Urothelium cell line (cell line): ENCODE measurements around the gene CUX1.
"Not testable (repeated sequence)": the region's sequence is repeated elsewhere in the genome, so short reads cannot be mapped to it uniquely, and the experiment has no call there.

Source experiments
- DNase-seq: peaks from one replicate; pipeline ENCODE4 v3.0.0; 2011; ENCODE audit warnings: low spot score, mixed read lengths
- FAIRE-seq: peaks from 2 replicates; lab custom pipeline; 2011; peaks lifted over from hg19 to GRCh38; lab: Jason Lieb, UNC

The CUX1 gene

DNA sequence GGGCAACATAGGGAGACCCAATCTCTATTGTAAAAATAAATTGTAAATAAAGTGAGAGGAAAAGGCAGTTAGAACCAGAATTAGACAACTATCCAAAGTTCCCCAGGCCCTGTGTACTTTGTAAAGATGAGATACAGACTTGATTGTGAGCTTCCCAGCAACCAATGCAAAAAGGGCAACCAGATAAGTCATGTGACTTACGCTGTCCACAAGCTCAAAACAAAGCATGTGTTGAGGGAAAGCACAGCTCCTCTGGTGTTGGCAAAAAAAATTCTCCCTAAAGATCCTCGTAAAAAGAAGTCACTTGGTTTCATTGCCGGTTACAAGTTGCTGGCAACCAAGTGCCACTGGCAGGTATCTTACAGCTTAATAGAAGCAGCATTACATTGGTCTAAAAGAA is 154.0 kb downstream of the CUX1 start:
- DNase-seq (no peak), FAIRE-seq (no peak)

DNA sequence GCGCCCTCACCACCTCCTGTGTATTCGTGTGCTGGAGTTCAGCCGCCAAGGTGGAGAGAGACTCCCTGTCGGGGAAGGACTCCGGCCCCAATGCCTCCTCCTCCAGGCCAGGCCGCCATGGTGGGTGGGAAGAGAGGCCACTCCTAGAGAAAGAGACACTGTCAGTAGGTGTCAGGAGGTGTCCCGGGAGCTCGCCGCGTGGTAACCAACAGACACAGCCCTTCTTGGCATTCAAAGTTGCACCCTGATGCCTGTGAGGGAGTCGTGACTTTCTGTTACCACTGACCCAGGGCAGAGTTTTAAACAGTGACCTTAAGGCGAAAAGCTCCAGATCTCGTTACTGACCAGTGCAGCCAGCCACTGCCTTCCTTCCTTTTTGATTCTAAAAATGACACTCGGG is 155.2 kb downstream of the CUX1 start:
- FAIRE-seq (no peak), DNase-seq (no peak)

DNA sequence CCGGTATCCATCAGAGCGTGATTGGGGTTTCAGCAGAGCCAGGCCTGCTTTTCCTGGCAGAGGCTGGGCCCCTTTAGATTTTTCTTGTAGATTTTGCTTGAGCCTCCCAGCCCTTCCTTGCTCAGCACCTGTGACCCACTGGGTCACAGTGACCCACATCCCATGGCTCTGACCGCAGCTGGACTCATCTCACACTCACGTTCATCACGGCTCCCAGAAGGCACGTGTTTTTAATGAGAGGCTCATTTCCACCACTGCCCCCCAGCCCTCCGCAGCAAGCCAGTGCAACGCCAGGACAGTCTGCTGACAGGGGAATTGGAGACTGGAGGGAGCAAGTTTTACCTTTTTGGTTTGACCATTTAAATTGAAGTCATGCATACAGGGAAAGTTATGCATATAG is 155.7 kb downstream of the CUX1 start:
- DNase-seq (no peak), FAIRE-seq (no peak)

DNA sequence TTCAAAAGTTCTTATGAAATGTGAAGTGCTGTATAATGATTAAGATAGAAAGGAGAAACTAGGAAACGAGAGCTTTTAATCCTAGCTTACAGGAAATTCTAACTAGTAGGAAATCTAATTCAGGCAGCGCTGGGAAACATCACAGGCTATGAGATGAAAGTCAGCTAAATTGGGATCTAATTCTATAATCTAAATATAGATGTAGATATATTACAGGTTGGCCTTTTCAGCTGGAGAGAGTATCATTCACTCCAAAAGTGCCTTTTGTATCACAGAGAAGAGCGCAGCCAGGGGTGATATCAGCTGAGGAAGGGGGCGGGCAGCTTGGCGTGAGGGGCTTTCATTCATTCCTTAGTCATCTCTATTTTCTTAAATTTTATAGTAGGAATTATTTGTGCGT is 157.0 kb downstream of the CUX1 start:
- FAIRE-seq (no peak), DNase-seq (no peak)

DNA sequence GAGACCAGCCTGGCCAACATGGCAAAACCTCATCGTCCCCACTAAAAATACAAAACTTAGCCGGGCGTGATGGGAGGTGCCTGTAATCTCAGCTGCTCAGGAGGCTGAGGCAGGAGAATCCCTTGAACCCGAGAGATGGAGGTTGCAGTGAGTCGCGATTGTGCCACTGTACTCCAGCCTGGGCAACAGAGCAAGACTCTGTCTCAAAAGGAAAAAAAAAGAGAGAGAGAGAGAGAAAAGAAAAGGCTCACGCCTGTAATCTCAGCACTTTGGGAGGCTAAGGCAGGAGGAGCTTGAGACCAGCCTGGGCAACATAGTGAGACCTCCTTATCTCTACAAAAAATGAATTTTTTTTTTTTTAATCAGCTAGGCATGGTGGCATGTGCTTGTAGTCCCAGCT is 157.6 kb downstream of the CUX1 start:
- DNase-seq (no peak), FAIRE-seq (no peak)

DNA sequence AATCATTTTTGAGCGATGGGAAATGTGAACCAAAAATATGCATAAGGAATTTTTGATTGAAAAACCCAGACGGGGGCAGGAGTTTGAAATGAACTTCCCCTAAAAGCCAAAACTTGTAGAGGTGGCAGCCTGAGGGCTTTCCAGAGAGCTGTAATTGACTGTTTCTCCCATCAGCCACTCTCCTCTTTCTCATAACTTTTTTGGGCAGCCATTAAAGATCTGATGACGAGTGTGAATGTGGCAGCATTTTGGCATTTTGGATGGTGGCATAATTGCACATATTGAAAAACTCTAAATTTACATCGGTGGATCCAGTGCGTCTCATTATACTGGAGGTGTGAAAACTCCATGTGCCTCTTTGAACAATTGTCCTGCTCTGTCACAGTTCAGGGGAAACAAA is 159.0 kb downstream of the CUX1 start:
- FAIRE-seq (no peak), DNase-seq (no peak)

DNA sequence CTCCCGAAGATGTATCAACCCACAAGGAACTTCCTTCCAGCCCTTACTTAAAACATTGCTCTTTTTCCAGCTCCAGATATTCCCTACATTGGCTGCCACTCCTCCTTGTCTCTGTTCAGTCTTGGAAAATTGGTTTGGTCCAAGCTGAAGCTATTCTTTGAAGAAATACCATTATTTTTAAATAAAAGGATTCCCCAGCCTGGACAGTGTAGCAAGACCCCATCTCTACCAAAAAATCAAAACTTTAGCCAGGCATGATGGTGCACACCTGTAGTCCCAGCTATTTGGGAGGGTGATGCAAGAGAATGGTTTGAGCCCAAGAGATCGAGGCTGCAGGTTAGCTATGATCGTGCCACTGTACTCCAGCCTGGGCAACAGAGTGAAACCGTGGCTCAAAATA is 159.8 kb downstream of the CUX1 start:
- DNase-seq, result no peak
- no peak for FAIRE-seq

DNA sequence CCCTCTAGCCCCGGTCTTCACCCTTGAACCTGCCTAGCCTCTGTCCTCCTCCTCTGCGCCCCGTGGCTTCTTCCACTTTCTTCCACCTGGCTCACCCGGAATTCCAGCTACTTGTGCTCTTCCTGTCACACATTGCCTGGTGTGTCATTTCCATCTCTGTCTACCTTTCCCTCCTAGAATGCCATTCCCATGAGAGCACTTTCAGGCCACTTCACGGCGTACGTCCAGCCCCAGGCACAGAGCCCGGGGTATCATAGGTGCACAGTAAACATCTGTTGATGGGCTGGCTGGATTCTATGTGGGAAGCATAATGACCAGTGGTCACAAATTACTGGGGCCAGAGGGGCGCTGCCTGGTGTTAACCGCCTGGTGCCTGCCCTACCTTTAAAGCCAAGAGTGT is 161.3 kb downstream of the CUX1 start:
- no peak for DNase-seq

DNA sequence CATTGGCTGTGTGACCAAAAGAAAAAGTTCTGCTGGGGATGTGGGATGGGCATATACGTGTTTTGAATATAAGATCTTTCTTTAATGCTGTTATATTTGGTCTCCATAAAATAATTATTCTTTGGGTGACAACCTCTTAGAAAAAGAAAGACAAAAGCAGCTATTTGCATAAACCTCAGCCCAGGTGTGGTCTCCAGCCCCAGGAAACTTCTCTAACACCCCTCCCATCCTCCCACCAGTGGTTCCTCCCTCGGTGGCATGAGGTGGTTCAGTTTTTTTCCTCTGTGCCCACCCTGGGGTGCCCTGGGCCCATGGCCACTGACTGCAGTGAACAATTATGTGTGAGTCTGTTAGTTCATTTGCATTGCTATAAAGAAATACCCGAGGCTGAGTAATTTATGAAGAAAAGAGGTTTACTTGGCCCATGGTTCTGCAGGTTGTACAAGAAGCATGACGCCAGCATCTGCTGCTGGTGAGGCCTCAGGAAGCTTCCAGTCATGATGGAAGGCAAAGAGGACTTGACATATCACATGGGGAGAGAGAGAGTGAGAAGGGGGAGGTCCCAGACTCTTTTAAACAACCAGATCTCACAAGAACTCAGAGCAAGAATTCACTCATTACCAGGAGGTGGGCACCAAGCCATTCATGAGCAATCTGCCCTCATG is 165.9 kb downstream of the CUX1 start:
- FAIRE-seq (no peak), DNase-seq (no peak)

More for the DNA sequence above, 161.3 kb downstream of the CUX1 start:
- FAIRE-seq, result no peak

DNA sequence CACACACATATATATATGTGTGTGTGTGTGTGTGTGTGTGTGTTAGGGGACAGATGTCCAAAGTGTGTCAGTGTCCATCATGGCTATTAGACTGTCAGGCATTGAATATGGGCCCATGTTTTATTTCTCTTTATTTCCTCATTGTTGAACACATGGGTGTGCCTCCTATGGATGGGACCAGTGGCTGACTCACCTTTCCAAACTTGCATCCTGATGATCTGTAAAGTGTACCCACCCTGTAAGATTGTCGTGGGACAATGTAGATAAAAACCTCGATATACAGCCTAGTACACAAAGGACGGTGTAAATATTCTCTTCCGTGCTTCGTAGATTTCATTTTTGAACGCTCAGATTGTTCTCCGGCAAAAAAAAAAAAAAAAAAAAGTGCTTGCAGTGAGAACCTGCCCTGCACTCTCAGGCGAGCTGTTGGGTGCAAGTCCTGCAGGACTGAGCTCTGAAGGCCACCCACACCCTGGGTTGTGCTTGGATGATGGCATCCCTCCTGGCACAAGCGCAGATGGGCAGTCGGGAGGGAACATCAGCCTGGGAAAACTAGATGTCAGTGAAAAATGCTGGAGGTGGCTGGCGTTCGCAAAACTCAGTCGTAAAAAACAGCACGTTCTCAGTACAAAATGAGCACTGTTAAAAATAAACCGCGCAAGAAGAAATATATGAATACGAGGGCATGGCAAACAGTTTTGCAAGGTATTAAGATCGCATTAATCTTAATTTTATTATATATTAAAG is 166.9 kb downstream of the CUX1 start:
- no peak for DNase-seq
- no peak for FAIRE-seq

DNA sequence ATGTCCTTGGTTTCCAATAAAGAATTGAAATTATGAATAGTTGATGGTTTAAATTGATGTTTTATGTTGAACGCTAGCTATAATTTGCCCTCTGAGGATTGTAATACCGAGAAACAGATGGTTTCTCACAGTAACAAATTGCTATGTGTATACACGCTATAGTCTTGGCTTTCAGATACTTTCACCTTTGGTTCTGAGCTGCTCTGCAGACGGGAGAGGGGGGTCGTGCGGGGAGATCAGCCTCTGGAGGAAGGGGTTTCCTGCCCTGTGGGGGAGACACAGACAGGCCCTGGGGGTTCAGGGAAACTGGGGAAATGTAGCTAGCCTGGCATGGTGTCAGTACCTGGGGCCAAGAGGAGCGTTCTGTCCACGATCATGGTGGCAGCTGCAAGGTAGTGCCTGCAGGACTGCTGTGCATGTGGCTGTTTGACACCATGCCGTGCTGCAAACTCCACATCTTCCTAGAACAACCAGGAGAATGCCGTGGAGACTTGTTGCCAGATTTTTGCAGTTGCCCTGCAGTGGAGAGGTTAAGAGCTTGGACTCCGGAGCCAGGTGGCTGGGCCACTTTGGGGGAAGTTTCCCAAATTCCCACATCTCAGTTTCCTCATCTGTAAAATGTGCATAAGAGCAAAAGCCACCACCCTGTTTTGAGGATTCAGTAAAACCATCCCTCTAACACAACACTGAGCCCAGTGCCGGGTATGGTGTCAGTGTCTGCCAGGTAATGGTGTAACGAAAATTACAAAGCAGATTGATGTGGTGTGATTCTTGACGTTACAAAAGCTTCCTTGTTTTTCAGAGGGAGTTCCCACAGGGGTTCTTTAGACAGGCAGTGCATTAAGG is 167.9 kb downstream of the CUX1 start:
- FAIRE-seq (no peak), DNase-seq (no peak)

DNA sequence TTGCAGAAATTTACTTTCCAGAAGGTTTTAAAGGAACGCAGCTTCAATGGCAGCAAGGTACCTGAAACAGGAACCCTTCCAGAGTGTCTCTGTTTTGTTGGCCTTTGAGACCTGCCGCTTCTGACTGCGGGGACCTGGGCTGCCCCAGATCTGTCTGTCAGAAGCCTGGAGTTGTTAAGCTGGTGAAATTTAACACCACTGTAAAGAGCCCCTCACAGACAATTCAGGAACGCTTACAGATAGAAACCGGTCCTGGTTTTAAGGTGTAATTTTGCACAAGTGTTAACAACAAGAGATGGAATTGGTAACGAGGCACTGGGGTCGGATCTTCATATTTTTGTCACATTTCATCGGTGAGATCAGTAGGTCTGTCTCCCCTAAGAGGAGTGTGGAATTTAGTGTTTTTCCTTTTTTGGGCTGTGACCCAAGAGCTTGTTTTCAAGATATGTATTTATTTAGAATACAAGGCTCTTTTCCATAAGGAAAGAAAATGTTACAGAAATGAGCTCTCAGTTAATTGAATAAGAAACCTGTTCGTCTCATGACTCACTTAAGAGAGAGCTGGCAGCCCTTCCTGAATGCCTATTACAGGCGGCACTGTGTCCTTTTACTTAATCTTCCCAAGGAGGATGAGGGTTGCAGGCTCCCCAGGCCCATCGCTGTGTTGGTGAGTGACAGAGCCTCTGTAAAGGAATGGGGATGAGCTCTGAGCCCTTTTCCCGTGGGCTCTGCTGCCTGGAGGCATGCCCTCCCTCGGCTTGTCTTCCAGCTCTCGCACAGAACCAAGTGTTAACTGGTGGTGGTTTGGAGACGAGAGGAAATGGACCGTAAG is 168.7 kb downstream of the CUX1 start:
- FAIRE-seq (no peak), DNase-seq (no peak)

DNA sequence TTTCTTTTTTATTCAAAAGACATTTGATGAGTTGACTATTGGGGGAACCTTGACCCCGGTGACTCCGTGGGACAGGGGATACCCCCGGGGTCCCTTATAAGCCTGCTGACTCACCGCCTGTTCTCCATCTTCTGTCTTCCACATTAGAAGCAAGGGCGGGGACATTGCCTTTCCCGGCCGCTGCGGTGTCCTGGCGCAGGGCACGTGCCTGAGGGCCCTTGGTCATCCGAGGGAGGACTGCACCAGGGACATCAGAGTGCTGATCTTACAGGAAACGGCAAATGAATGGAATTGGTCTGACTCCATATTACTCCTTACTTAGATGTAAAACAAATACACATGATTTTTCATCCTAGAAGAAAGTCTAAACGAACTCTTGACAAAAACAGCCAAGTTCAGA is 170.1 kb downstream of the CUX1 start:
- DNase-seq, result no peak
- no peak for FAIRE-seq

DNA sequence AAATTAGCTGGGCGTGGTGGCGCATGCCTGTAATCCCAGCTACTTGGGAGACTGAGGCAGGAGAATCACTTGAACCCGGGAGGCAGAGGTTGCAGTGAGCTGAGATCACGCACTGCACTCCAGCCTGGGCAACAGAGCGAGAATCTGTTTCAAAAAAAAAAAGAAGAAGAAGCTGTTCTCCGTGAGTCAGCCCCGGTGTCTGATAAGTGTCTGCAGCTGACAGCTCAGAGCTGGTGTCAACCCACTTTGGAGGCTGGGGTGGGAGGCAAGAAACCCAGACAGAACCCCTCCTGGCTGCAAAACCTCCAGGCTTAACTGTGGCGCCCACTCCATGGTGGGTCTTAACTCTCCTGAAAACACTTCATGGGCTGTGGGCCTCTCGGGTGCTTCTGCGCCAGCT is 170.6 kb downstream of the CUX1 start:
- not testable (repeated sequence) for FAIRE-seq, DNase-seq

DNA sequence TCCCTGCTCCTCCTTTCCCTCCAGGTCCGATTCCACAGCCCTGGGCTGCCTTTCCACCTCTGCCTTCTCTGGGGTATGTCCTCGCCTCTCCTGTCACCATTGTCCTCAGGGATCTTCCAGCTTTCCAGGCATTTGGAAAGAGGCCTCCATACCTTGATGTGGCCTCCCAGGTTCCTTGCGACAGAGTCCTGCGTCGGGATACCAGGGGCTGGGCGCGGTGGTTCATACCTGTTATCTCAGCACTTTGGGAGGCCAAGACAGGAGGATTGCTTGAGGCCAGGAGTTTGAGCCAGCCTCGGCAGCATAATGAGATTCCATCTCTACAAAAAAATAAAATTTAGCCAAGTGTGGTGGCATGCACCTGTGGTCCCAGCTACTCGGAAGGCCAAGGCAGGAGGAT is 171.1 kb downstream of the CUX1 start:
- FAIRE-seq, result no peak
- DNase-seq, result no peak

DNA sequence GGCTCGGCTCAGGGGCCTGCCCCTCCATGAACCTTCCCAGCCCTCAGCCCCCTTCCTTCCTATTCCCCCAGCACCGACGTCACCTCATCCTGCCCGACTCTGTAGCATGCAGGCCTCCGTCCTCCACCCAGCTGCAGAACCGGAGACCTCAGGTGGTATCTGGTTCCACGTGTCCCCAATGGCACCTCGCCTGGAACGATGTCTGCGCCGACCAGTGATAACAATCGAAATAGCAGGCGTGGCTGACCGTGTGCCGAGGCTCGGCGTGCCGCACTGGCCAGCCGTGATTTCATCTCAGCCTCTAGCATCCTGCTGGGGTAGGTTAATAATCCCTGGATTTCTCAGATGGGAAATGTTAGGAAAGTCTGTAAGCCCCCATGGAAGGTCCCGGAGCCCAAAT is 171.7 kb downstream of the CUX1 start:
- peak; percentile 23 for FAIRE-seq
- no peak for DNase-seq

DNA sequence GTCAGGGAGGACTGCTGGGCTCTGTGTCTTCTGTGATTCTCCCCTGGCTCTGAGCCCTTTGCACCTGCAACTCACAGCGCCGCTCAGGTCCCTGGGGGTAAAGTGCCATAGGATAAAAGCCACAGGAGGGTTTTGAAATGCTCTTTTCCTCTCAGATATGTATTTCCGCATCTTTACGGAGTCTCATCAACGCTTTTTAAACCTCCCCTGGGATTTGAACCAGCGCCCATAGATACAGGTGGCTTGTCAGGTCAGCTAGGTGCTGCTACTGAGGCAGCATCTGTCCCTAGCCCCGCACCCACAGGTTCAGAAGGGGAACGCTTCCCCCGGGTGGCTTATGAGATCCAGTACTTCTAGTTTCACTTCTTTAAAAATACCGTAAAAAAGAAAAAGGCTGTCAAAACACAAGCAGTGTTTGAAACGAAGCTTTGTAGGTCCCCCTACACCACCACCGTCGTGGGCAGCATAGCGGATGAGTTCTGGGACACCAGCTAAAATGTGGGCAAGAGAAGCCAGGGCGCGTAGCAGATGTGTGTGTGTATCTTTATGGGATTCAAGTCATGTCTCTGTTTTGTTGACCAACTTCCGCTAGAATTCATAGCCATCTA is 173.5 kb downstream of the CUX1 start:
- DNase-seq (no peak), FAIRE-seq (no peak)

DNA sequence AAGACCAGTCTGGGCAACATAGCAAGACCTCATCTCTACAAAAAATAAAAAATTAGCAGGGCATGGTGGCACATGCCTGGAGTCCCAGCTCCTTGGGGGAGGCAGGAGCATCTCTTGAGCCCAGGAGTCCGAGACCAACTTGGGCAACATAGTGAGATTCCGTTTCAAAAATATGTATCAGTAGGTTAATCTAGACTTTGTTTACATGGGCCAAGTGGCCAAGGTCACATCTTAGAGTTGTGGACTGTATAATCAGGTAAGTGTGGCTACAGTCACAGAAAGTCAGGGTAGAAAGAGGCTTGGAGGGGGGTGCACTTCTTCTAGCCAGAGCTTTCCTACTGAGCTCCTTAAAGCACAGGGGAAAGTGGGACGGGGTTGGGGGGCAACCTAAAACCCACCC is 174.4 kb downstream of the CUX1 start:
- FAIRE-seq (no peak), DNase-seq (no peak)

DNA sequence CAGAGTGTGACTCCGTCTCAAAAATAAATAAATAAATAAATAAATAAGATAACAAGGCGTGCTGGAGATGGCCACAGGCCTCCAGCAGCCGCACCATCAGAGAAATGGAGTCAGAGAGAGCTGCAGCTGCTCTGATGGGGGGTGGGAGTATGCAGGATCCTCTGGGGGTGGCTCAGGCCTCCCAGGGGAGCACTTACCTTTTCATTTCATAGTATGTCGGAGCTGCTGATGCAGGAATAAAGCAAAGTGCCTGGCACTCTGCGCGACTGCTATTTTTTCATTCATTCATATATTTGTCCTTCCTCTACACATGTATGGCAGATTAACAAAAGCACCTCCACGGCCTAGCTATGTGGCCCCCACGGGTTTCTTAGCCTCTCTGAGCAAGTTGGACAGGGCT is 175.9 kb downstream of the CUX1 start:
- no peak for FAIRE-seq
- no peak for DNase-seq

DNA sequence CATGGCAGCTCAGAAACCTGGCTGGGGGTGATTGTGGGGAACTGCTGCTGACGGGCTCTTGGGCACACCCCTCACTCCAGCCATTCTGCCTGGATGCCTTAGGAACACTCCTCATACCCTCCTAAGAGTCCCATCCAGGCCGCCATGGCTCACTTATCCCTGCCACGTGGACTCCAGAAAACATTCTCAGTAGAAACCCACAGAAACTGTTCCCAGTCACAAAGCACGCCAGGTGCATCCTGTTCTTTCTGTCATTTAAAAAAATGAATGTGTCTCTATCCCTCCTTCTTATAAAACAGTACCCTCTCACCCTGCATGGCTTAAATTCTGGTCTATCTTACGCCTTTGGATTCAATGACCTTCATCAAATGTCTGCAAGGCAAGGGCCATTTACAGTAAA is 177.7 kb downstream of the CUX1 start:
- FAIRE-seq, result no peak
- no peak for DNase-seq
